Adrenal gland (tissue), 12 donors: Measurements from ENCODE around the gene NOSTRIN. TPM values are rescaled to one million over a fixed set of nuclear protein-coding genes. Genes with fewer than 3 reads are reported as not detected.

Experiments used
- DNase-seq, 7 donors: peaks; one replicate each; pipeline ENCODE4 v3.0.0-alpha.2; 2019 to 2020
- H3K27ac ChIP-seq, 5 donors: fragments of 200-600 bp; sonication (generic) in 4 of 5; 1 replicate in 3 of 5; 2 replicates in 2 of 5; pipeline versions ENCODE4 v1.5.1 to v1.8.0; 2016 to 2020; ENCODE audit warnings: mild to moderate bottlenecking in 1 of 5
- H3K27me3 ChIP-seq: fragments of 200-600 bp; 2 replicates; pipeline ENCODE4 v1.8.0; 2021
- H3K36me3 ChIP-seq, 2 donors: fragments of 200-600 bp; replicated peaks in 1 of 2; 1 replicate in 1 of 2; 2 replicates in 1 of 2; pipeline versions ENCODE4 v1.5.1 to v1.8.0; 2018 to 2022
- H3K4me1 ChIP-seq, 2 donors: fragments of 200-600 bp; replicated peaks in 1 of 2; 1 replicate in 1 of 2; 2 replicates in 1 of 2; pipeline versions ENCODE4 v1.5.1 to v1.8.0; 2018 to 2021
- H3K4me3 ChIP-seq, 4 donors: fragments of 200-600 bp; sonication (generic) in 3 of 4; one replicate each; pipeline ENCODE4 v1.5.1; 2016 to 2018
- H3K9me3 ChIP-seq, 3 donors: fragments of 200-600 bp; sonication (generic) in 1 of 3; replicated peaks in 1 of 3; 1 replicate in 2 of 3; 2 replicates in 1 of 3; pipeline versions ENCODE4 v1.5.1 to v1.8.0; 2016 to 2021
- POLR2A ChIP-seq, 2 donors: fragments of 450-650 bp; IDR thresholded peaks; one replicate each; pipeline ENCODE4 v1.6.1; 2017; ENCODE audit warnings: antibody characterized with exemption in 2 of 2, mild to moderate bottlenecking in 2 of 2, moderate library complexity in 1 of 2
- WGBS, 4 donors: extraction: QIAGEN DNeasy Blood & Tissue Kit in 2 of 4; methylation state at CpG; one replicate each; pipeline versions ENCODE4 v1.1.5 to v1.1.7; 2013 to 2017; 5-methylcytosine and 5-hydroxymethylcytosine counted together
- intact Hi-C, 2 donors: fragments of 100-400 bp; cut with DNase I; formaldehyde crosslinking; loops; one replicate each; pipeline versions ENCODE4 v1.14.1 to v1.15.0; 2022 to 2023
- polyA plus RNA-seq, 3 donors: library from polyadenylated mRNA; stranded (reverse); fragments of 200-250 nt in 2 of 3; fragments of 350-450 nt in 1 of 3; fragmentation: Illumina TruSeq in 1 of 3; extraction: RNeasy Lipid Tissue Mini Kit (QIAGEN cat#74804) in 1 of 3; gene quantifications; one replicate each; pipeline ENCODE4 v1.2.3, GENCODE V29; 2013 to 2014
- total RNA-seq, 9 donors: library from RNA; depleted of rRNA in 4 of 9; stranded (reverse); fragments of >200 nt in 4 of 9; fragments of 120-200 nt in 1 of 9; fragmentation: NEBNext Ultra II Directional in 1 of 9; extraction: Animal tissue kit (Norgen Biotek cat#: 25700) in 1 of 9; gene quantifications; one replicate each; pipeline versions ENCODE4 v1.1.0 to v1.2.4, GENCODE V29; 2013 to 2023
- TF ChIP-seq, protein P1 (sequence below), 6 experiments: fragments of 450-650 bp in 4 of 6; fragments of 200-600 bp in 2 of 6; sonication (generic) in 1 of 6; IDR thresholded peaks; 1 replicate in 5 of 6; 2 replicates in 1 of 6; pipeline versions ENCODE4 v1.5.1 to v1.8.0; 2016 to 2021; ENCODE audit warnings: antibody characterized with exemption in 6 of 6, mild to moderate bottlenecking in 2 of 6, moderate library complexity in 1 of 6
- donor health status: healthy with polysubstance abuse.
- donor health status: Bipolar disorder and iron deficiency.
- donor health status: DM: yes; HTN: yes; CAD: no.
- donor health status: DM: no; HTN: no; CAD: no.
- donor health status: DM: no; HTN: no; CAD: no.
- donor health status: DM: yes; HTN: yes; CAD: no.

NOSTRIN gene
- total and polyA plus RNA-seq, 12 donors: 13.9 to 134 (median 35.6) TPM

DNA sequence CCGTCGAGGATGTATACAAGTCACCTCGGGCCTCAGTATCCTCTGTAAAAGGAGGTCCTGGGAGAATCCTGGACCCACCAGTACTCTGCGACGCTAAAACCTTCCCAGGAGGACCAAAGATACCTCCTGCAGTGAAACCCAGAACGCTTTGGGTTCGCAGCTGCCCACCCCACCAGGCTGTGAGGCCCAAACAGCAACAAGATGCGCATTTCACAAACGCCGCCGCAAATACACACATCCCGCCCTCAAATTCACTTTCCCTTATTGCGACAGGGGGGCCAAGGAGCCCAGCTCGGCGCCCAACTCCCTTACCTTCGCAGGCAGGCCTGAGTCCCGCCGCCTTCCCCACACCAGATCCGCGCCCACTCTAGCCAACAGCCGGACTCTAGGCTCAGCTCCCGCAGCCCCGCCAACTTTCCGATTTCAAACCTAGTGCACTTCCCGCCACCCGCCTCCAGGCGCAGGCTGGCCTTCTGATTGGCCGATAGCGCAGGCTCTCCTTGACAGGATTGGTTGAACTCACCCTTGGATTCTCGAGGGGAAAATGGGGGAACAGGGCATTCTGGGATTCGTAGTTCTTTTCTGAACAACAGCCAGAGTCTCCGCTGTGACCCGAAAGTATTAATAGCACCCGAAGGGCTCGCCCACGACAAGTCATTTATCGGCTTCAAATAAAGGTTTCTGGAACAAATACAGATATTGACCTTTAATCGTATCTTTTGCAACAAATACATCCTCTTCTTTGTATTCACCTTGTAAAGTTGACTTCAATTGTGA, 87.8 kb downstream of the NOSTRIN start, which contains the start of gene SPC25:
Gene SPC25, minus strand, starts transcription at position 425 of the 777 bp plus-strand sequence. CDS start 911 bp downstream, outside the sequence.
- Histone ChIP-seq H3K27me3 (no peaks in the 10 kb centered on the region), H3K36me3 (no peaks in the 10 kb centered on the region), H3K4me3 (peak within 1 kb of the TSS in 2 of 4 donors; percentile 44 to 48), H3K4me1 (peaks cover 0 to 6% of the 10 kb centered on the region in 2 donors), H3K27ac (no peak within 1 kb of the TSS), H3K9me3 (no peaks in the 10 kb centered on the region)
- TF ChIP-seq POLR2A (IDR thresholded peaks at IDR 0.05): no peak
- TF ChIP-seq, protein P1, sequence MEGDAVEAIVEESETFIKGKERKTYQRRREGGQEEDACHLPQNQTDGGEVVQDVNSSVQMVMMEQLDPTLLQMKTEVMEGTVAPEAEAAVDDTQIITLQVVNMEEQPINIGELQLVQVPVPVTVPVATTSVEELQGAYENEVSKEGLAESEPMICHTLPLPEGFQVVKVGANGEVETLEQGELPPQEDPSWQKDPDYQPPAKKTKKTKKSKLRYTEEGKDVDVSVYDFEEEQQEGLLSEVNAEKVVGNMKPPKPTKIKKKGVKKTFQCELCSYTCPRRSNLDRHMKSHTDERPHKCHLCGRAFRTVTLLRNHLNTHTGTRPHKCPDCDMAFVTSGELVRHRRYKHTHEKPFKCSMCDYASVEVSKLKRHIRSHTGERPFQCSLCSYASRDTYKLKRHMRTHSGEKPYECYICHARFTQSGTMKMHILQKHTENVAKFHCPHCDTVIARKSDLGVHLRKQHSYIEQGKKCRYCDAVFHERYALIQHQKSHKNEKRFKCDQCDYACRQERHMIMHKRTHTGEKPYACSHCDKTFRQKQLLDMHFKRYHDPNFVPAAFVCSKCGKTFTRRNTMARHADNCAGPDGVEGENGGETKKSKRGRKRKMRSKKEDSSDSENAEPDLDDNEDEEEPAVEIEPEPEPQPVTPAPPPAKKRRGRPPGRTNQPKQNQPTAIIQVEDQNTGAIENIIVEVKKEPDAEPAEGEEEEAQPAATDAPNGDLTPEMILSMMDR (IDR thresholded peaks at IDR 0.05): peak in 2 of 6 experiments; percentile 39 to 46
- 1% methylated on average over 28 to 38 of the region's 38 CpGs for WGBS, 4 donors
- intact Hi-C loops: no loop called here
- peak; percentile 87 to 94 (median 91) for DNase-seq

DNA sequence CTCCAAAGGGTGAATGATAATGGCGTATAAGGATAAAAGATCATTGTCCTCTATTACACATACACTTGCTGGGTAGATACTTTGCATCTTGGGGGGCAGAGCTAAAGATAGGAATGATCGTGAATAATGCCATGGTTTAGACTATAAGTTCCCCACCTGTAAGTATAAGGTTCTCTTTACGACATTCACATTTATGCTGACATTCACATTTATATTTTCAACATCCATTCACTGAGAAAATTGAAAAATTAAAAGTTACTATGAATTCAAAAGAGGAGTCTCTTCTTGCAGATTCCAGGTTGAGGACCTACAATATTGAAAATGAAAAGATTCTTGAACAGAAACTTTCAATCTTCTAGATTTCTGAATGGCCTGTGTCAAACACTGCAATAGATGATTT, 89.9 kb downstream of the NOSTRIN start:
- no peak overlapping the region for H3K4me3 ChIP-seq
- H3K36me3 ChIP-seq: no peaks in the 10 kb centered on the region

DNA sequence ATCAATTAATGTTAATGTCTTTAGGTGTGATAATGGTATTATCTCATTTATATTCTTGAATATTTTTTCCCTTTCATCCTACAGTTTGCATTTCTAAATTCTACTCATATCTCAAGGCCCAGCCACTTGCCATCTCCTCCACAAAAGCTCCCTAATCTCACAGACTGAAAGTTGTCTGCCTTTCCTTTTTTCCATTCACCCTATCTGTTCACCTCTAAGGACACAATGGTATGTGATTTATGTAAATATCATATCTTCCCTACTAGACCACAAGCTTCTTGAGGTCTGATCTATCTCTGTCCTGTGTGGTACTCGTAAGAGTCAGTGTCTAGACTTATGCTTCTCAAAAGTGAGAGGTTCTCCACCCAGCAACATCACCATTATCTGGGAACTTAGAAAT, 91.7 kb downstream of the NOSTRIN start:
- H3K9me3 ChIP-seq: no peaks in the 10 kb centered on the region
- no peak overlapping the region for H3K27ac ChIP-seq
- no peaks in the 10 kb centered on the region for H3K27me3 ChIP-seq
- intact Hi-C loops: no loop called here
- WGBS, 4 donors: 82 to 96% (median 94%) methylated on average over 1 of the region's 1 CpG
- peaks cover 0 to 6% of the 10 kb centered on the region in 2 donors for H3K4me1 ChIP-seq
- no peak overlapping the region for H3K4me3 ChIP-seq
- no peaks in the 10 kb centered on the region for H3K36me3 ChIP-seq
- DNase-seq: no peak
- TF ChIP-seq, protein P1 (IDR thresholded peaks at IDR 0.05): no peak
- TF ChIP-seq POLR2A (IDR thresholded peaks at IDR 0.05): no peak

More for the DNA sequence above, 89.9 kb downstream of the NOSTRIN start:
- Histone ChIP-seq H3K9me3 (no peaks in the 10 kb centered on the region), H3K4me1 (peaks cover 0 to 6% of the 10 kb centered on the region in 2 donors), H3K27me3 (no peaks in the 10 kb centered on the region), H3K27ac (no peak overlapping the region)
- TF ChIP-seq, protein P1 (IDR thresholded peaks at IDR 0.05): no peak
- no peak for TF ChIP-seq POLR2A (IDR thresholded peaks at IDR 0.05)
- intact Hi-C loops: no loop called here
- 62 to 89% (median 80%) methylated on average over 3 of the region's 3 CpGs for WGBS, 4 donors
- no peak for DNase-seq

DNA sequence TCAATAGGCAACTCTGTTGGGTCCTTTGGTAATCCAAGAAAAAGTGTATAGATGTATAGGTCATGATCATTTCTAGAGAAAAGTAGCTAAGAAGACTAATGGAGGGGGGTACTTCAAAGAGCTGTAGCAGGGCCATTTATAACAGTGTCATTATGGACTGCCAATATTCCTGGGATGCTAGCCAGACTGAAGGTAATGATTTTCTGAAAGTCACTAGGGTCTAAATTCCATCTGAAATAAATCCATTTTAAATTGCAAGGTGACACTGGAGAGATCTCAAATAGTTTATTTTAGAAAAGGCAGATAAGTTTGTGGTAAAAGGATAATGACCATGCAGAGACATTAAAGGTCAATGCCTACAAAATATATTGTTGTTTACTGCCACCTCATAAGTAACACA, 92.3 kb downstream of the NOSTRIN start:
- Histone ChIP-seq H3K36me3 (no peaks in the 10 kb centered on the region), H3K27ac (no peak overlapping the region), H3K4me3 (no peak overlapping the region), H3K9me3 (no peaks in the 10 kb centered on the region), H3K27me3 (no peaks in the 10 kb centered on the region), H3K4me1 (peaks cover 0 to 5% of the 10 kb centered on the region in 2 donors)
- no peak for DNase-seq
- intact Hi-C loops: no loop called here
- TF ChIP-seq POLR2A (IDR thresholded peaks at IDR 0.05): no peak
- TF ChIP-seq, protein P1 (IDR thresholded peaks at IDR 0.05): no peak
